Stomach (tissue), 9 donors: ENCODE results near the gene CEP152. TPM values are rescaled to one million over a fixed set of nuclear protein-coding genes. Genes with fewer than 3 reads are reported as not detected.

Experiments used
- DNase-seq, 2 donors: peaks; one replicate each; pipeline versions ENCODE4 v3.0.0 to v3.0.0-alpha.2; 2013 to 2019
- H3K27ac ChIP-seq, 5 donors: fragments of 200-600 bp in 4 of 5; sonication (generic) in 4 of 5; one replicate each; pipeline ENCODE4 v1.5.1; 2013 to 2019; ENCODE audit warnings: mild to moderate bottlenecking in 1 of 5, moderate library complexity in 1 of 5
- H3K27me3 ChIP-seq, 3 donors: fragments of 200-600 bp; sonication (generic); one replicate each; pipeline ENCODE4 v1.5.1; 2017 to 2019; ENCODE audit warnings: mixed run types in 1 of 3
- H3K36me3 ChIP-seq, 4 donors: fragments of 200-600 bp; sonication (generic); 1 replicate in 3 of 4; 2 replicates in 1 of 4; pipeline ENCODE4 v1.5.1; 2016 to 2019
- H3K4me1 ChIP-seq, 4 donors: fragments of 200-600 bp; sonication (generic); one replicate each; pipeline ENCODE4 v1.5.1; 2016 to 2019
- H3K4me3 ChIP-seq, 4 donors: fragments of 200-600 bp; sonication (generic) in 3 of 4; one replicate each; pipeline ENCODE4 v1.5.1; 2016 to 2019; ENCODE audit warnings: mild to moderate bottlenecking in 1 of 4
- H3K9me3 ChIP-seq, 4 donors: fragments of 200-600 bp; sonication (generic); one replicate each; pipeline ENCODE4 v1.5.1; 2016 to 2019
- EP300 ChIP-seq: sonication (generic); formaldehyde crosslinking; IDR thresholded peaks from one replicate; pipeline ENCODE4 v1.6.1; 2017; ENCODE audit warnings: antibody characterized with exemption
- POLR2A ChIP-seq, 4 donors: fragments of 450-650 bp; IDR thresholded peaks; one replicate each; pipeline ENCODE4 v1.6.1; 2016; ENCODE audit warnings: antibody characterized with exemption in 4 of 4, control low read depth in 2 of 4, mild to moderate bottlenecking in 1 of 4, moderate library complexity in 1 of 4
- POLR2AphosphoS5 ChIP-seq, 3 donors: sonication (generic); formaldehyde crosslinking; IDR thresholded peaks; one replicate each; pipeline ENCODE4 v1.6.1; 2016; ENCODE audit warnings: antibody characterized with exemption in 3 of 3
- WGBS, 5 donors: extraction: QIAGEN DNeasy Blood & Tissue Kit in 3 of 5; methylation state at CpG; one replicate each; pipeline versions ENCODE4 v1.1.5 to v1.1.7; 2013 to 2018; 5-methylcytosine and 5-hydroxymethylcytosine counted together
- intact Hi-C: fragments of 100-400 bp; cut with DNase I; formaldehyde crosslinking; loops from one replicate; pipeline ENCODE4 v1.15.1; 2023; ENCODE audit warnings: low total_unique reads
- polyA plus RNA-seq, 3 donors: library from polyadenylated mRNA; stranded (reverse); fragments of 200-250 nt; gene quantifications; one replicate each; pipeline ENCODE4 v1.2.3, GENCODE V29; 2013
- total RNA-seq, 5 donors: library from RNA; depleted of rRNA; stranded (reverse); fragments of >200 nt; gene quantifications; one replicate each; pipeline versions ENCODE4 v1.1.0 to v1.2.3, GENCODE V29; 2014 to 2016
- TF ChIP-seq, protein P1 (sequence below), 7 experiments: fragments of 450-650 bp in 4 of 7; fragments of 200-600 bp in 3 of 7; sonication (generic) in 3 of 7; IDR thresholded peaks; one replicate each; pipeline ENCODE4 v1.5.1; 2016 to 2019; ENCODE audit warnings: antibody characterized with exemption in 7 of 7, control low read depth in 2 of 7, mild to moderate bottlenecking in 1 of 7
- donor health status: healthy with polysubstance abuse.
- donor health status: Bipolar disorder and iron deficiency.
- donor health status: healthy.

The CEP152 gene
- total and polyA plus RNA-seq, 8 donors: 0.61 to 36.2 (median 10.0) TPM

DNA sequence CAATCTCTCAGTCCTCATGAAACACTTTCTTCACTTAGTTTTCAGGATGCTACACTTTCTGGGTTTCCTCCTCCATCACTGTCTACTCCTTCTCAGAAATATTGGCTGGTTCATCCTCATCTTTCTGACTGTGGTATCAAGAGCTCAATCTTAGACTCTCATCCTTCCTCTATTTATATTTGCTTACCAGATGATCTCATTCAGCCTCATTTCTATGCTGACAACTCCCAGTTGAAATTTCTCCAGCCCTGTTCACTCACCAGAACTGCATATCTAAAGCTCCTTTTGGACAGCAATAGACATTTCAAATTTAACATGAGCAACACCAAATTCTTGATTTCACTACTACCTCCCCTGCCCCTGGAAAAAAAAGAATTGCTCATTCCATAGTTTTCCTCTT lies 117.4 kb downstream of the CEP152 start:
- DNase-seq: no peak
- Histone ChIP-seq H3K4me1 (no peaks in the 10 kb centered on the region), H3K27ac (no peak overlapping the region), H3K4me3 (no peak overlapping the region), H3K36me3 (no peaks in the 10 kb centered on the region), H3K9me3 (no peaks in the 10 kb centered on the region), H3K27me3 (no peaks in the 10 kb centered on the region)
- TF ChIP-seq POLR2A (IDR thresholded peaks at IDR 0.05) (no peak), EP300 (no peak), POLR2AphosphoS5 (IDR thresholded peaks at IDR 0.05) (no peak)
- TF ChIP-seq, protein P1, sequence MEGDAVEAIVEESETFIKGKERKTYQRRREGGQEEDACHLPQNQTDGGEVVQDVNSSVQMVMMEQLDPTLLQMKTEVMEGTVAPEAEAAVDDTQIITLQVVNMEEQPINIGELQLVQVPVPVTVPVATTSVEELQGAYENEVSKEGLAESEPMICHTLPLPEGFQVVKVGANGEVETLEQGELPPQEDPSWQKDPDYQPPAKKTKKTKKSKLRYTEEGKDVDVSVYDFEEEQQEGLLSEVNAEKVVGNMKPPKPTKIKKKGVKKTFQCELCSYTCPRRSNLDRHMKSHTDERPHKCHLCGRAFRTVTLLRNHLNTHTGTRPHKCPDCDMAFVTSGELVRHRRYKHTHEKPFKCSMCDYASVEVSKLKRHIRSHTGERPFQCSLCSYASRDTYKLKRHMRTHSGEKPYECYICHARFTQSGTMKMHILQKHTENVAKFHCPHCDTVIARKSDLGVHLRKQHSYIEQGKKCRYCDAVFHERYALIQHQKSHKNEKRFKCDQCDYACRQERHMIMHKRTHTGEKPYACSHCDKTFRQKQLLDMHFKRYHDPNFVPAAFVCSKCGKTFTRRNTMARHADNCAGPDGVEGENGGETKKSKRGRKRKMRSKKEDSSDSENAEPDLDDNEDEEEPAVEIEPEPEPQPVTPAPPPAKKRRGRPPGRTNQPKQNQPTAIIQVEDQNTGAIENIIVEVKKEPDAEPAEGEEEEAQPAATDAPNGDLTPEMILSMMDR (IDR thresholded peaks at IDR 0.05): no peak
- intact Hi-C loops: no loop called here

DNA sequence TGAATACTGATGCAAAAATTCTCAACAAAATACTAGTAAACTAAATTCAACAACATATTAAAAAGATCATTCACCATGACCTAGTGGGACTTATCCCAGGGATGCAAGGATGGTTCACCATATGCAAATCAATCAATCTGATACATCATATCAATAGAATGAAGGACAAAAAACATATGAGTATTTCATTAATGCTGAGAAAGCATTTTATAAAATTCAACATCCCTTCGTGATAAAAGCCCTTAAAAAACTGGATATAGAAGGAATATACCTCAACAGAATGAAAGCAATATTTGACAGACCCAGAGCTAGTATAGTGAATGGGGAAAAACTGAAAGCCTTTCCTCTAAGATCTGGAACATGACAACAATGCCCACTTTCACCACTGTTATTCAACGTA lies 122.4 kb downstream of the CEP152 start:
- intact Hi-C loops: no loop called here
- 43 to 48% (median 46%) methylated on average over 2 of the region's 2 CpGs for WGBS, 5 donors

More for the DNA sequence above, 122.4 kb downstream of the CEP152 start:
- Histone ChIP-seq H3K27me3 (no peaks in the 10 kb centered on the region), H3K9me3 (no peaks in the 10 kb centered on the region), H3K27ac (no peak overlapping the region), H3K4me1 (no peaks in the 10 kb centered on the region), H3K36me3 (no peaks in the 10 kb centered on the region), H3K4me3 (no peak overlapping the region)
- TF ChIP-seq POLR2A (IDR thresholded peaks at IDR 0.05) (no peak), EP300 (no peak), POLR2AphosphoS5 (IDR thresholded peaks at IDR 0.05) (no peak)
- DNase-seq: no peak

Other genes with a start within 250 kb of the CEP152 start
- gene FBN1, start 165.4 kb downstream of the CEP152 start, total RNA-seq: 100 to 1,000 TPM in 3 of 5 donors, 10 to 100 TPM in 2; 32.1 to 384 (median 104) TPM
- gene FBN1, start 165.4 kb downstream of the CEP152 start, polyA plus RNA-seq: 1 to 10 TPM; 4.7 to 7.9 (median 5.5) TPM
- gene EID1, start 67.1 kb upstream of the CEP152 start, total RNA-seq: 100 to 1,000 TPM in 3 of 5 donors, 10 to 100 TPM in 2; 63.6 to 455 (median 101) TPM
- gene EID1, start 67.1 kb upstream of the CEP152 start, polyA plus RNA-seq: 100 to 1,000 TPM in 2 of 3 donors, 10 to 100 TPM in 1; 91.2 to 158 (median 126) TPM
- 1 to 10 TPM in 2 of 5 donors, under 1 TPM in 1, not detected in 2; 0.43 to 4.4 (median 1.8) TPM for gene SHC4, start 152.8 kb upstream of the CEP152 start, total RNA-seq
- gene SHC4, start 152.8 kb upstream of the CEP152 start, polyA plus RNA-seq: under 1 TPM; 0.25 to 0.48 (median 0.46) TPM
- 100 to 1,000 TPM in 1 of 5 donors, 10 to 100 TPM in 4; 23.3 to 113 (median 37.1) TPM for gene SECISBP2L, start 235.4 kb upstream of the CEP152 start, total RNA-seq
- 1 to 10 TPM; 6.4 to 8.7 (median 8.2) TPM for gene SECISBP2L, start 235.4 kb upstream of the CEP152 start, polyA plus RNA-seq